Gastrocnemius medialis (tissue), 4 donors: ENCODE data around the gene PCLO.

Experiments
- POLR2A ChIP-seq, 2 donors: fragments of 450-650 bp; IDR thresholded peaks; one replicate each; pipeline ENCODE4 v1.6.1; 2017; ENCODE audit warnings: antibody characterized with exemption in 2 of 2, mild to moderate bottlenecking in 2 of 2, moderate library complexity in 2 of 2
- TF ChIP-seq, protein P1 (sequence below), 5 experiments: fragments of 450-650 bp in 3 of 5; fragments of 200-600 bp in 2 of 5; sonication (generic) in 2 of 5; IDR thresholded peaks in 4 of 5; conservative IDR thresholded peaks in 1 of 5; 1 replicate in 4 of 5; 2 replicates in 1 of 5; pipeline ENCODE4 v1.5.1; 2016 to 2019; ENCODE audit warnings: antibody characterized with exemption in 5 of 5, mild to moderate bottlenecking in 3 of 5, moderate library complexity in 3 of 5

GRCh38 chr7:82904871-82905270 lies 257.8 kb downstream of the PCLO start:
- TF ChIP-seq, protein P1, sequence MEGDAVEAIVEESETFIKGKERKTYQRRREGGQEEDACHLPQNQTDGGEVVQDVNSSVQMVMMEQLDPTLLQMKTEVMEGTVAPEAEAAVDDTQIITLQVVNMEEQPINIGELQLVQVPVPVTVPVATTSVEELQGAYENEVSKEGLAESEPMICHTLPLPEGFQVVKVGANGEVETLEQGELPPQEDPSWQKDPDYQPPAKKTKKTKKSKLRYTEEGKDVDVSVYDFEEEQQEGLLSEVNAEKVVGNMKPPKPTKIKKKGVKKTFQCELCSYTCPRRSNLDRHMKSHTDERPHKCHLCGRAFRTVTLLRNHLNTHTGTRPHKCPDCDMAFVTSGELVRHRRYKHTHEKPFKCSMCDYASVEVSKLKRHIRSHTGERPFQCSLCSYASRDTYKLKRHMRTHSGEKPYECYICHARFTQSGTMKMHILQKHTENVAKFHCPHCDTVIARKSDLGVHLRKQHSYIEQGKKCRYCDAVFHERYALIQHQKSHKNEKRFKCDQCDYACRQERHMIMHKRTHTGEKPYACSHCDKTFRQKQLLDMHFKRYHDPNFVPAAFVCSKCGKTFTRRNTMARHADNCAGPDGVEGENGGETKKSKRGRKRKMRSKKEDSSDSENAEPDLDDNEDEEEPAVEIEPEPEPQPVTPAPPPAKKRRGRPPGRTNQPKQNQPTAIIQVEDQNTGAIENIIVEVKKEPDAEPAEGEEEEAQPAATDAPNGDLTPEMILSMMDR (IDR thresholded peaks at IDR 0.05 in 4 of 5, conservative IDR thresholded peaks at IDR 0.05 in 1 of 5): no peak
- TF ChIP-seq POLR2A (IDR thresholded peaks at IDR 0.05): no peak
